SK-N-SH (cell line): ENCODE measurements around the gene GSTA4. TPM values are rescaled to one million over a fixed set of nuclear protein-coding genes. Genes with fewer than 3 reads are reported as not detected.

ENCODE experiments used
- CTCF ChIA-PET: fragments of 300-600, 350-600 bp; formaldehyde crosslinking; extraction: SDS; loops from one replicate; lab custom pipeline; 2021; lab: Yijun Ruan, JAX
- POLR2A ChIA-PET: fragments of 350-600 bp; sonication (Branson Sonifier 250); formaldehyde crosslinking; extraction: SDS; loops from one replicate; lab custom pipeline; 2020; ENCODE audit warnings: antibody characterized with exemption, inconsistent platforms; lab: Yijun Ruan, JAX
- DNase-seq: peaks from one replicate; pipeline ENCODE4 v3.0.0; 2012
- H2AFZ ChIP-seq: fragments of 200-600 bp; sonication (generic); 2 replicates; pipeline ENCODE4 v1.8.1; 2016; ENCODE audit warnings: antibody characterized with exemption, mild to moderate bottlenecking, low read depth
- H3F3A ChIP-seq: fragments of 200-600 bp; sonication (generic); replicated peaks from 2 replicates; pipeline ENCODE3; 2016; ENCODE audit warnings: antibody characterized with exemption, mild to moderate bottlenecking; ENCODE audit not compliant: insufficient read depth
- H3K27ac ChIP-seq, 2 experiments: fragments of 200-500 bp in 1 of 2; fragments of 200-600 bp in 1 of 2; sonication (Bioruptor generic) in 1 of 2; sonication (generic), shearing (Covaris generic) in 1 of 2; 2 replicates each; pipeline versions ENCODE4 v1.5.1 to v1.6.1; 2014 to 2016; ENCODE audit warnings: low read depth in 2 of 2, inconsistent platforms in 1 of 2, low read length in 1 of 2, mild to moderate bottlenecking in 1 of 2, mixed read lengths in 1 of 2
- H3K27me3 ChIP-seq: fragments of 200-600 bp; sonication (generic), shearing (Covaris generic); 2 replicates; pipeline ENCODE4 v1.6.1; 2016; ENCODE audit warnings: mixed run types; ENCODE audit not compliant: insufficient read depth
- H3K36me3 ChIP-seq, 2 experiments: fragments of 200-500 bp in 1 of 2; fragments of 200-600 bp in 1 of 2; sonication (Bioruptor generic) in 1 of 2; sonication (generic) in 1 of 2; replicated peaks in 1 of 2; 2 replicates each; pipeline versions ENCODE3 to v1.5.1; 2014 to 2016; ENCODE audit warnings: low read length in 1 of 2, mild to moderate bottlenecking in 1 of 2; ENCODE audit not compliant: insufficient read depth in 2 of 2, control insufficient read depth in 1 of 2
- H3K4me1 ChIP-seq, 2 experiments: fragments of 200-500 bp in 1 of 2; fragments of 200-600 bp in 1 of 2; sonication (Bioruptor generic) in 1 of 2; sonication (generic), shearing (Covaris generic) in 1 of 2; 2 replicates each; pipeline versions ENCODE4 v1.5.1 to v1.6.1; 2014 to 2016; ENCODE audit warnings: low read depth in 1 of 2, low read length in 1 of 2, mixed run types in 1 of 2; ENCODE audit not compliant: insufficient read depth in 2 of 2, control insufficient read depth in 1 of 2
- H3K4me2 ChIP-seq: fragments of 200-600 bp; sonication (generic), shearing (Covaris generic); 2 replicates; pipeline ENCODE4 v1.6.1; 2017; ENCODE audit warnings: mixed run types
- H3K4me3 ChIP-seq, 2 experiments: fragments of 200-500 bp in 1 of 2; fragments of 200-600 bp in 1 of 2; sonication (Bioruptor generic) in 1 of 2; sonication (generic), shearing (Covaris generic) in 1 of 2; 2 replicates each; pipeline versions ENCODE4 v1.5.1 to v1.8.1; 2014 to 2016; ENCODE audit warnings: low read depth in 2 of 2, inconsistent platforms in 1 of 2, low read length in 1 of 2, mild to moderate bottlenecking in 1 of 2, mixed read lengths in 1 of 2, moderate library complexity in 1 of 2
- H3K79me2 ChIP-seq: fragments of 200-600 bp; sonication (generic); 2 replicates; pipeline ENCODE4 v1.8.1; 2017; ENCODE audit warnings: mild to moderate bottlenecking; ENCODE audit not compliant: insufficient read depth
- H3K9ac ChIP-seq: fragments of 200-600 bp; sonication (generic); 2 replicates; pipeline ENCODE4 v1.6.1; 2017; ENCODE audit warnings: mixed run types
- H3K9me2 ChIP-seq: fragments of 200-600 bp; sonication (generic); 2 replicates; pipeline ENCODE4 v1.6.1; 2017; ENCODE audit warnings: mixed run types
- H3K9me3 ChIP-seq: fragments of 200-600 bp; sonication (generic); 2 replicates; pipeline ENCODE4 v1.6.1; 2017; ENCODE audit warnings: mixed run types, mild to moderate bottlenecking, moderate library complexity
- H4K20me1 ChIP-seq: fragments of 200-600 bp; sonication (generic); 2 replicates; pipeline ENCODE4 v1.6.1; 2017; ENCODE audit warnings: mild to moderate bottlenecking, mixed run types; ENCODE audit not compliant: insufficient read depth
- EP300 ChIP-seq, 2 experiments: IDR thresholded peaks; 2 replicates each; pipeline versions ENCODE4 v1.4.0 to v1.6.1; 2012; ENCODE audit warnings: borderline replicate concordance in 1 of 2, low read depth in 1 of 2, low read length in 1 of 2
- FOXM1 ChIP-seq: IDR thresholded peaks from 2 replicates; pipeline ENCODE4 v1.4.0; 2012; ENCODE audit warnings: low read depth, mild to moderate bottlenecking
- GABPA ChIP-seq: IDR thresholded peaks from 2 replicates; pipeline ENCODE4 v1.4.0; 2012; ENCODE audit warnings: low read depth, mild to moderate bottlenecking
- GATA2 ChIP-seq: sonication (generic); formaldehyde crosslinking; IDR thresholded peaks from 2 replicates; pipeline ENCODE4 v1.5.0; 2020; ENCODE audit warnings: mild to moderate bottlenecking, missing genetic modification reagents
- MEF2A ChIP-seq: IDR thresholded peaks from 2 replicates; pipeline ENCODE4 v1.4.0; 2012; ENCODE audit warnings: low read depth, borderline replicate concordance
- NFIC ChIP-seq: IDR thresholded peaks from 2 replicates; pipeline ENCODE4 v1.4.0; 2012; ENCODE audit warnings: borderline replicate concordance
- POLR2AphosphoS5 ChIP-seq: IDR thresholded peaks from 2 replicates; pipeline ENCODE4 v1.6.1; 2012; ENCODE audit warnings: low read depth, low read length
- RAD21 ChIP-seq: IDR thresholded peaks from 2 replicates; pipeline ENCODE4 v1.6.1; 2012; ENCODE audit warnings: mild to moderate bottlenecking, low read length
- RCOR1 ChIP-seq: fragments of 150-350 bp; IDR thresholded peaks from 2 replicates; pipeline ENCODE4 v1.6.1; 2017; ENCODE audit warnings: antibody characterized with exemption, low read length
- RFX5 ChIP-seq: IDR thresholded peaks from 2 replicates; pipeline ENCODE4 v1.6.1; 2012; ENCODE audit warnings: mild to moderate bottlenecking, improper control_type of control experiment, low read length
- RXRA ChIP-seq: IDR thresholded peaks from 2 replicates; pipeline ENCODE4 v1.4.0; 2012; ENCODE audit warnings: low read depth, mild to moderate bottlenecking, borderline replicate concordance
- SIN3A ChIP-seq: IDR thresholded peaks from 2 replicates; pipeline ENCODE4 v1.6.1; 2012; ENCODE audit warnings: low read depth, mild to moderate bottlenecking, low read length, moderate library complexity, borderline replicate concordance
- SMC3 ChIP-seq: IDR thresholded peaks from 2 replicates; pipeline ENCODE4 v1.6.1; 2012; ENCODE audit warnings: low read depth, low read length, improper control_type of control experiment
- TAF1 ChIP-seq: IDR thresholded peaks from 2 replicates; pipeline ENCODE4 v1.6.1; 2012; ENCODE audit warnings: low read depth, mild to moderate bottlenecking, low read length, moderate library complexity, borderline replicate concordance
- TCF12 ChIP-seq: IDR thresholded peaks from 2 replicates; pipeline ENCODE4 v1.4.0; 2012
- YY1 ChIP-seq: IDR thresholded peaks from 2 replicates; pipeline ENCODE4 v1.4.0; 2012; ENCODE audit warnings: low read depth, mild to moderate bottlenecking
- polyA plus RNA-seq, 3 experiments: library from polyadenylated mRNA; depleted of rRNA; stranded (reverse); fragments of >200 nt; gene quantifications; 2 replicates each; pipeline ENCODE4 v1.2.3, GENCODE V29; 2012
- TF ChIP-seq, protein P1 (sequence below): IDR thresholded peaks from 2 replicates; pipeline ENCODE4; 2012
- TF ChIP-seq, protein P2 (sequence below): fragments of 200-600 bp; sonication (generic); IDR thresholded peaks from 2 replicates; pipeline ENCODE4 v1.6.1; 2017; ENCODE audit warnings: antibody characterized with exemption, mild to moderate bottlenecking, moderate library complexity
- TF ChIP-seq, protein P3 (sequence below): IDR thresholded peaks from 2 replicates; pipeline ENCODE4 v1.6.1; 2012; ENCODE audit warnings: mild to moderate bottlenecking, low read depth, low read length, moderate library complexity
- TF ChIP-seq, protein P4 (sequence below): fragments of 150-350 bp; IDR thresholded peaks from 2 replicates; pipeline ENCODE4 v1.6.1; 2016; ENCODE audit warnings: mild to moderate bottlenecking, low read depth, low read length

GSTA4 gene
- polyA plus RNA-seq, 1 of the 3 experiments (the other 2 are of a cell fraction): 28.3 TPM

GRCh38 chr6:52981222-52981900 lies 13.7 kb downstream of the GSTA4 start:
- no peaks in the 10 kb centered on the region for H3K4me1 ChIP-seq

More at GRCh38 chr6:52981222-52981900, 13.7 kb downstream of the GSTA4 start:
- H3K4me3 ChIP-seq: no peak overlapping the region
- TF ChIP-seq TAF1 (no peak), EP300 (IDR thresholded peaks at IDR 0.05; ENCODE audit: borderline replicate concordance in 1 of 2, low read depth in 1 of 2, low read length in 1 of 2) (no peak), POLR2AphosphoS5 (no peak), MEF2A (no peak), GATA2 (CRISPR knock-in tag) (no peak), RFX5 (no peak), GABPA (no peak), FOXM1 (no peak), RXRA (no peak), YY1 (no peak), RAD21 (no peak), TCF12 (no peak), SIN3A (no peak), NFIC (no peak), SMC3 (no peak), RCOR1 (no peak)
- TF ChIP-seq, protein P1, sequence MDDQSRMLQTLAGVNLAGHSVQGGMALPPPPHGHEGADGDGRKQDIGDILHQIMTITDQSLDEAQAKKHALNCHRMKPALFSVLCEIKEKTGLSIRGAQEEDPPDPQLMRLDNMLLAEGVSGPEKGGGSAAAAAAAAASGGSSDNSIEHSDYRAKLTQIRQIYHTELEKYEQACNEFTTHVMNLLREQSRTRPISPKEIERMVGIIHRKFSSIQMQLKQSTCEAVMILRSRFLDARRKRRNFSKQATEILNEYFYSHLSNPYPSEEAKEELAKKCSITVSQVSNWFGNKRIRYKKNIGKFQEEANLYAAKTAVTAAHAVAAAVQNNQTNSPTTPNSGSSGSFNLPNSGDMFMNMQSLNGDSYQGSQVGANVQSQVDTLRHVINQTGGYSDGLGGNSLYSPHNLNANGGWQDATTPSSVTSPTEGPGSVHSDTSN: no peak
- TF ChIP-seq, protein P2, sequence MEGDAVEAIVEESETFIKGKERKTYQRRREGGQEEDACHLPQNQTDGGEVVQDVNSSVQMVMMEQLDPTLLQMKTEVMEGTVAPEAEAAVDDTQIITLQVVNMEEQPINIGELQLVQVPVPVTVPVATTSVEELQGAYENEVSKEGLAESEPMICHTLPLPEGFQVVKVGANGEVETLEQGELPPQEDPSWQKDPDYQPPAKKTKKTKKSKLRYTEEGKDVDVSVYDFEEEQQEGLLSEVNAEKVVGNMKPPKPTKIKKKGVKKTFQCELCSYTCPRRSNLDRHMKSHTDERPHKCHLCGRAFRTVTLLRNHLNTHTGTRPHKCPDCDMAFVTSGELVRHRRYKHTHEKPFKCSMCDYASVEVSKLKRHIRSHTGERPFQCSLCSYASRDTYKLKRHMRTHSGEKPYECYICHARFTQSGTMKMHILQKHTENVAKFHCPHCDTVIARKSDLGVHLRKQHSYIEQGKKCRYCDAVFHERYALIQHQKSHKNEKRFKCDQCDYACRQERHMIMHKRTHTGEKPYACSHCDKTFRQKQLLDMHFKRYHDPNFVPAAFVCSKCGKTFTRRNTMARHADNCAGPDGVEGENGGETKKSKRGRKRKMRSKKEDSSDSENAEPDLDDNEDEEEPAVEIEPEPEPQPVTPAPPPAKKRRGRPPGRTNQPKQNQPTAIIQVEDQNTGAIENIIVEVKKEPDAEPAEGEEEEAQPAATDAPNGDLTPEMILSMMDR: no peak
- TF ChIP-seq, protein P3, sequence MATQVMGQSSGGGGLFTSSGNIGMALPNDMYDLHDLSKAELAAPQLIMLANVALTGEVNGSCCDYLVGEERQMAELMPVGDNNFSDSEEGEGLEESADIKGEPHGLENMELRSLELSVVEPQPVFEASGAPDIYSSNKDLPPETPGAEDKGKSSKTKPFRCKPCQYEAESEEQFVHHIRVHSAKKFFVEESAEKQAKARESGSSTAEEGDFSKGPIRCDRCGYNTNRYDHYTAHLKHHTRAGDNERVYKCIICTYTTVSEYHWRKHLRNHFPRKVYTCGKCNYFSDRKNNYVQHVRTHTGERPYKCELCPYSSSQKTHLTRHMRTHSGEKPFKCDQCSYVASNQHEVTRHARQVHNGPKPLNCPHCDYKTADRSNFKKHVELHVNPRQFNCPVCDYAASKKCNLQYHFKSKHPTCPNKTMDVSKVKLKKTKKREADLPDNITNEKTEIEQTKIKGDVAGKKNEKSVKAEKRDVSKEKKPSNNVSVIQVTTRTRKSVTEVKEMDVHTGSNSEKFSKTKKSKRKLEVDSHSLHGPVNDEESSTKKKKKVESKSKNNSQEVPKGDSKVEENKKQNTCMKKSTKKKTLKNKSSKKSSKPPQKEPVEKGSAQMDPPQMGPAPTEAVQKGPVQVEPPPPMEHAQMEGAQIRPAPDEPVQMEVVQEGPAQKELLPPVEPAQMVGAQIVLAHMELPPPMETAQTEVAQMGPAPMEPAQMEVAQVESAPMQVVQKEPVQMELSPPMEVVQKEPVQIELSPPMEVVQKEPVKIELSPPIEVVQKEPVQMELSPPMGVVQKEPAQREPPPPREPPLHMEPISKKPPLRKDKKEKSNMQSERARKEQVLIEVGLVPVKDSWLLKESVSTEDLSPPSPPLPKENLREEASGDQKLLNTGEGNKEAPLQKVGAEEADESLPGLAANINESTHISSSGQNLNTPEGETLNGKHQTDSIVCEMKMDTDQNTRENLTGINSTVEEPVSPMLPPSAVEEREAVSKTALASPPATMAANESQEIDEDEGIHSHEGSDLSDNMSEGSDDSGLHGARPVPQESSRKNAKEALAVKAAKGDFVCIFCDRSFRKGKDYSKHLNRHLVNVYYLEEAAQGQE: no peak
- TF ChIP-seq, protein P4, sequence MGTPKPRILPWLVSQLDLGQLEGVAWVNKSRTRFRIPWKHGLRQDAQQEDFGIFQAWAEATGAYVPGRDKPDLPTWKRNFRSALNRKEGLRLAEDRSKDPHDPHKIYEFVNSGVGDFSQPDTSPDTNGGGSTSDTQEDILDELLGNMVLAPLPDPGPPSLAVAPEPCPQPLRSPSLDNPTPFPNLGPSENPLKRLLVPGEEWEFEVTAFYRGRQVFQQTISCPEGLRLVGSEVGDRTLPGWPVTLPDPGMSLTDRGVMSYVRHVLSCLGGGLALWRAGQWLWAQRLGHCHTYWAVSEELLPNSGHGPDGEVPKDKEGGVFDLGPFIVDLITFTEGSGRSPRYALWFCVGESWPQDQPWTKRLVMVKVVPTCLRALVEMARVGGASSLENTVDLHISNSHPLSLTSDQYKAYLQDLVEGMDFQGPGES: no peak
- TF ChIP-seq, all 33 proteins: peak for 0
- no peaks in the 10 kb centered on the region for H3K79me2 ChIP-seq
- DNase-seq: no peak
- H4K20me1 ChIP-seq: no peaks in the 10 kb centered on the region
- H3K27ac ChIP-seq: no peak overlapping the region
- no peaks in the 10 kb centered on the region for H3K27me3 ChIP-seq
- H3K9me2 ChIP-seq: no peaks in the 10 kb centered on the region
- H3K4me2 ChIP-seq: no peak overlapping the region
- H3K9me3 ChIP-seq: no peaks in the 10 kb centered on the region
- CTCF ChIA-PET: interaction anchor here (1.6 to 4.0 kb wide), 2 partner anchors 13 to 68 kb away, joined by 3 to 16 read pairs; partner anchors contain the start of gene GSTA4
- peaks cover 7 to 31% of the 10 kb centered on the region in 2 experiments for H3K36me3 ChIP-seq
- POLR2A ChIA-PET: no interaction called here
- no peak overlapping the region for H3K9ac ChIP-seq
- no peak overlapping the region for H2AFZ ChIP-seq
- H3F3A ChIP-seq: no peaks in the 10 kb centered on the region
